Measurements from ENCODE around the gene CAMKV.
"Not testable (repeated sequence)": the region's sequence is repeated elsewhere in the genome, so short reads cannot be mapped to it uniquely, and the experiment has no call there.

Gene CAMKV

DNA sequence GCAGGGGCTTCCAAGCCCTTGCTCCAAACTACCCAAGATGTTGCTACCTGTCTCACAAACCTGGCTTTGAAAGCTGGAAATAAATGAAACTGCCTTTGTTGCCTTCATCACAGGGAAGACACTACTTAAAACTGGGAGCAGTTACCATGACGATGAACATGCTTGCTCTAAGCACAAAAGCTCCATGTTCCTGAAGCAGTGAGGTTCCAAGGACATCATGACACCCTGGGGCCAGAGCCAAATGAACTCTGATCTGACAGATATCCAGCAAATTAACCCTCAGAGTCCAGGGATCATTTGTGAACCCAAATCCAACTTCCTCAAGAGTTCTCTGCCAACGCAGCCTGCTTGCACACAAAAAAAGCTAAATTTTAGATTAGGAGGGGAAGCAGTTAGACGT is 24.0 kb downstream of the CAMKV start:
- H3K4me3 ChIP-seq (ENCODE audit: low read length), result no peak overlapping the region
- no peak for TF ChIP-seq ZNF274 (IDR thresholded peaks at IDR 0.05; ENCODE audit: low read depth, low read length)

DNA sequence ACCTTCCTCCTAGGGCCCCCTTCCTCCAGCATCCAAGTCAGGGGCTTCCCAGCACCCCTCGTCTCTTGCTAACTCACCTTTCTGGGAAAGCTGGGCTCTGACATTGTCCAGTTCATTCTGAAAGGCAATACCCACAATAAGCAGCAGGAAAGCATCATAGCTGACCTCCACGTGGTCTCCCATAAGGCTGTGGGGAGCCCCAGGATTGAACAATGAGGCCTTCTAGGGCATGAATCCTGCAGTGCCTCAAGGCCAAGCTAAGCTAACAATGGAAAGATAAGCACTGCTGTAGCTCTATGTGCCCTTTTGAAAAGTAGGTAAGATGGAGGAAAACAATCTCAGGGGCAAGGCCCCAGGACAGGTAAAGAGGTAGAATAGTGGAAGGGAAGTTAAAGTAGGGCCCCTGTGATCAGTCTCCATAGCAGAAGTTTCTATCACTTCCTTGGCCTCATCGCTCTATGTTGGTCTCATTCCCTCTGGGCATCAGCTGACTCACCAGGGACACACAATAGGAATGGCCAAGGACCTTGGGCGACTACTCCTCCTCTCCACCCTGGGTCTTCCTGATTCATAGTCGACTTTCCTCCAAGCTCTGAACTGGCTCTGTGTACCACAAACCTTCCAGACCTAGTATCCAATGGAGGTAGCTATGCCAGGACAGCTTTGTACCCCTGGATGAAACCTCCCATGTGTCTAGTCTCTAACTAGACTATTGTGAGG is 25.1 kb downstream of the CAMKV start:
- H3K4me3 ChIP-seq (ENCODE audit: low read length), result no peak overlapping the region
- TF ChIP-seq ZNF274 (IDR thresholded peaks at IDR 0.05; ENCODE audit: low read depth, low read length), result no peak

DNA sequence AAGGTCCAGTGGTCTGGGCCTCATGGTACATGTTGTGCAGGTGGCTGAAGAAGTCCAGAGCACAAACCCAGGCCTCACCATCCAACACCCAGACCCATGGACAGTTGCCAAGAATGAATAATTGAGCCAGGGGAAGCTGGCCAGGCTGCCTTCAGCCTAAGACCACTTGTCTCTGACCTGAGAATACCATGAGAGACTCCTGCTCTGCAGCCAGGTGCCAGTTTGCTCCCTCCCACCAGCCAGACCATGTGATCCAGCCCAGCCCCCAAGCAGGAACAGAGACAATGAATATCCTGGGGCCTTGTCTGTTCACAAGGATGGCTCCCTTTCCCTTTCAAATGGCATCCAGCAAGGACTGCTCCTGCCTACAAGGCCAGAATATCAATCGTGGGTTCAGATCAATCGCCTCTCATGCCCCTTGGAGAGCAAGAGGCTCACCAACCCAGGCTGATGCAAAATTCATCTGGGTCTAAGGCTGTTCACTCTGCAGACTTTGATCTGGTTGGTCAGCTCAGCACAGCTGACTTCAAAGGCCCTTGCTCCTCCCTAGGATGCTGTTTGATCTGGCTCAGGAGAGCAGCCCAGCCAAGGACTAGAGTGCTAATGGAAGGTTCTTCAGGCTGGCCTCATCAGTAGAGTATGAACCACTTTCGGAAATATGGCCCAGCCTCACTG is 26.7 kb downstream of the CAMKV start:
- H3K4me3 ChIP-seq (ENCODE audit: low read length), result no peak overlapping the region
- no peak for TF ChIP-seq ZNF274 (IDR thresholded peaks at IDR 0.05; ENCODE audit: low read depth, low read length)

DNA sequence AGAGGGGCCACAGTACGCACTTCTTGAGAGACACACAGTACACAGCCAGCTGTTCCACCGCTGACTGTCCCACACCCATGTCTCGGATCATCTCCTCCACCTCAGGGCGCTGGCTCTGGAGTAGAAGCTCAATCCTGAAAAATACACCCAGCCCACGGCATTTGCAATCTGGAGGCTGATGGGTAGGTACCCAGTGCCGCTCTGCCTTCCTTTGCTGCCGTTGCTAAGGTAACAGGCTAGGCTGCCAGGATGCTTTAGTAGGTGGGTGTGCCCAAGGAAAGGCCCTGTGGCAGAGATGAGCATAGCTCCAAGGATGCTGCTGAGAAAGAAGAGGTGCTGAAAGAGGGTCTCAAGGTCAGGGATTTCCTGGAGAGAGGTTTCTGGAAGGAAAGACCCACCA is 27.9 kb downstream of the CAMKV start:
- no peak for TF ChIP-seq ZNF274 (IDR thresholded peaks at IDR 0.05; ENCODE audit: low read depth, low read length)
- H3K4me3 ChIP-seq (ENCODE audit: low read length), result no peak overlapping the region

DNA sequence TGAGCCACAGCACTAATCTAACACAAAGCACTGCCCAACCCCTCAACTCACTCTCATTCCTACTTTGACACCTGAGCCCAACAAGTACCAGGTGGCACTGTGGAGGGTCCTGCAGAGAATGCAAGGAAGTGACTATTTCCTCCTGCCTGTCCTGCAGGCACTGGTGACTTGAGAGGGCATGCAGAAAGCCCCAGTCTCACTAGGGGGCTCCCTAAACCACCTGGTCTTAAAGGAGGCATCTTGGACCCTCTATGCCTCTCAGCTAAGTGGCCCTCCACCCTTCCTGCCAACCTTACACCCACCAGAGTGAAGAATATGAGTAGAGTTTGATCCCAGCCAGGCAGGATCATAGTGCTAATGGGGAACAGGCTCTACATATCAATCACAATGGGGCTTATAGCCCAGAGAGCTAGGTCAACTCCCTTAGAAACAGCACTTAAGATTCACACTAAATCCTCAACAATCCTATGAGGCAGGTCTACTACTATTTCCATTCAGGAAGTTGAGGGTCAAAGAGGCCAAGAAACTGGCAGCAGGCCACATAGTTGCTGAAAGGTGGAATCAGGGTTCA is 28.5 kb downstream of the CAMKV start:
- no peak overlapping the region for H3K4me3 ChIP-seq (ENCODE audit: low read length)
- no peak for TF ChIP-seq ZNF274 (IDR thresholded peaks at IDR 0.05; ENCODE audit: low read depth, low read length)

DNA sequence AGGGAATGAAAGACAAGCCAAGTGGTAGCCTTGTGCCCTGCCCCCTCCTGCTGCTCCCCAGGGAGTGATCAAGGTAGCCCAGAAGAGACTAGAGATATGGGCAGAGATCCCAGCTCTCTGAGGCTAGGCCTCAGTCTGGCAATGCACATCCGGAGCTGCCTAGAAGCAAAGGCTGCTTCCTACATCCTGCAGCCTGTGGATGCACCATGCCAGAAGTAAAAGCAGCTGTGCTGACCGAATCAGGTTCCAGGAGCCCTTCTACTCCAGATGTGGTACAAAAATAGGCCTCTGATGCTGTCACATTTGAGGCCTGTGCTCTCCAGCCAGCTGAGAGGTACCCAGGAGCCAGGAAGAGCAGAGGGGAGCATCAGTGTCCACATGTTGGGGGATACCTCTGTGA is 29.3 kb downstream of the CAMKV start:
- no peak for TF ChIP-seq ZNF274 (IDR thresholded peaks at IDR 0.05; ENCODE audit: low read depth, low read length)
- no peak overlapping the region for H3K4me3 ChIP-seq (ENCODE audit: low read length)

DNA sequence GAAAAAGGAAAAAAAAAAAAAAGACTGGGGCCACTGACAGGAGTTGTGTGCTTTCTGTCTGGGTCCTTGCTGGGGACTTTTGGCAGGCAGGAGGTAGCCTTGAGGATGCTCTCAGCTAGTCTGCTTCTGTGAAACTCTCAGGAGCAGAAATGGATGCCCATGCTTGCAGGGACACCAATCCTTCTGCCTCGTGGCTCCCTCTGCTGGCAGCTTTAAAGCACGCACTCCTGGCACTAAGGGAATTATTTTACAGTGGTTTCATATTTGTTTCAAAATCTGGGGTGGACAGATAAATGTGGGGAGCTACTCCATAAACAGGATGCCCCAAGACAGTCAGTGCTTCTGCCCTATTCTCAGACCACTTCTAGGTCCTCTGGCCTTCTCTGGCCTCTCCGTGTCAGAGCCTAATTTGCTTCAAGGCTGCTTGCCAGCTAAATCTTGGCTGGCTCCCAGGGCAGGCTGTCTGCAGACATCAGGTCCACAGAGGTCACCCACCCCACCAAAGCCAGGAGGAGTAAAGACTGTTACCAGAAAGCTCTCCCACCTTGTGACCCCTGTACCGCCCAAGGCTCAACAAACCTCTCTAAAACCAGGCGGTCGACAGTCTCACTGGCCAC is 30.4 kb downstream of the CAMKV start:
- TF ChIP-seq ZNF274 (IDR thresholded peaks at IDR 0.05; ENCODE audit: low read depth, low read length), result no peak
- no peak overlapping the region for H3K4me3 ChIP-seq (ENCODE audit: low read length)

DNA sequence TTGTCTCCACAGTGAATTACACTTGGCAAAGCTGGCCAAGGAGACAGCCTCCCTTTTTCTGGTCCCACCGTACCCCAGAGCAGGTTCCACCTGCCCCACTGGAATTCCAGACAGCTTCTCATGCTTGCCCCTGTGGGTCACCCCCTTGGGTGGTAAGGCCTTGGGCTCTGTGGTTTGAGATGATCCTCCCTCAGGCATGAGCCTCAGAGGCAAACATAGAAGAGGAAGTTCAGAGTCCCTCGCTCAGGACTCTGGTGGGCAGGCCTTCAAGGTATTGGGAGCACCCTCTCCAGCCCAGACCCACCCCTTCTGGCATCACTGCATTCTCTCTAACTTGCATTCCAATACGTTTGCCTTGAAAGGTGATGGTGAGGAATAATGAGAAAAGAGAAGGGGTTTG is 38.4 kb downstream of the CAMKV start:
- TF ChIP-seq ZNF274 (IDR thresholded peaks at IDR 0.05; ENCODE audit: low read depth, low read length), result no peak
- H3K4me3 ChIP-seq (ENCODE audit: low read length), result no peak overlapping the region

DNA sequence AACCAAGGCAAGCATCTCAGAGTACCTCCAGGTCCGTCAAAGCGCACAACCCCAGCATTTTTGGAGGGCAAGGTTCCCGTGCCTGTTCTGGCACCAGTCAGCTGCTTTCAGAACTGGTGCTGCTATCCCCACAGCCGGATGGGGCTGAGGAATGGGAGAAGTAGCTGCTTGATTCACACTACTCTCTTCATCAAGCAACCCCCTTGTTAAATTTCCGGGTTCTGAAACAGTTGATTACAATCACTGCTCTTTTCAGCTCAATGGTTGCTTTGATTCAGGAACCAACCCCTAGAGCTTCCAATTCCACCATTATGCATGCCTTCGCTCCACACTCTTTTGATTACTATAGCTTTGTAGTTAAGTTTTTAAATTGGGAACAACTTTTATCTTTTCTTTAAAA is 43.7 kb downstream of the CAMKV start:
- H3K4me3 ChIP-seq (ENCODE audit: low read length), result no peak overlapping the region
- TF ChIP-seq ZNF274 (IDR thresholded peaks at IDR 0.05; ENCODE audit: low read depth, low read length), result no peak

DNA sequence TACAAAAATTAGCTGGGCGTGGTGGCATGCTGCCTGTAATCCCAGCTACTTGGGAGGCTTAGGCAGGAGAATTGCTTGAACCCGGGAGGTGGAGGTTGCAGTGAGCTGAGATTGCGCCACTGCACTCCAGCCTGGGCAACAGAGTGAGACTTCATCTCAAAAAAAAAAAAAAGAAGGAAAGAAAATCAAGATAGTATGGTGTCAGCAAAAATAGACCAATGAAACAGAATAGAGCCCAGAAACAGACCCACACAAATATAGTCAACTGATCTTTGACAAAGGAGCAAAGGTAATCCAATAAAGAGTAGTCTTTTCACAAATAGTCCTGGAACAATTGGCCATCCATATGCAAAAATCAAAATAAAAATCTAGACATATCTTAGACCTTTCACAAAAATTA is 46.6 kb downstream of the CAMKV start:
- H3K4me3 ChIP-seq (ENCODE audit: low read length), result not testable (repeated sequence)

DNA sequence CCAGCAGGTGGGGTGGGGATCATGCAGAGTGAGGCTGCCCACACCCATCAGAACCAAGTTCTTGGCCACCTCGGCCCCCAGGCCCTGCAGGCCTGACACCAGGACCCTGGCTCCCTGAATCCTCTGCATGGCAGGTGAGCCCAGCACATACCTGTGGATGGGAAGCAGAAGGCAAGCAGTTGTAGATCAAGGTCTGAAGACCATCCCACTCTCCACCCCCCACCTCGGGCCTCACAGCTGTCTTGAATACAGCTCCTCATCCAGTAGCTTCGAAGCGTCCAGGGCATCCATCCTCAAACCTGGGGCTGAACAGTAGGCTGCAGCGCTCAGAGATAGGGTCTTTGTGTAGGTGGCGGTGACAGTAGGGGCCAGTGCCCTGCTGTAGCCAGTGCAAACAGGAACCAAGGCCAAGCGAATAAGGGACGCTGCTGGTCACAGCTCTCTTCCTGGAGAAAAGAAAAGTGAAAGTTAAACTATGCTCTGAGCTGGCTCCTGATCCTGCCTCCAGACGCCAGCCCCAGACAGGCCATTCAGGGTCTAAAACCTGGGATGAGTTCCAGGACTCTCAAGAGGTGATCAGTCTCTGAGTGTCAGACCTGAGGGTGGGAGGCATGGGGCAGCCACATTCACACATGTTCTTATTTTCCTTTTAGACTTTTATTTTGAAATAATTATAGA is 56.1 kb downstream of the CAMKV start, which contains the start of gene UBA7:
Gene UBA7, minus strand, starts transcription at position 457 of the 678 bp plus-strand sequence. Its CDS starts 166 bp downstream, at position 291.
- TF ChIP-seq ZNF274 (IDR thresholded peaks at IDR 0.05; ENCODE audit: low read depth, low read length), result no peak
- peak within 1 kb of the TSS; percentile 56; the same call in 1 of the 2 replicates for H3K4me3 ChIP-seq (ENCODE audit: low read length)

DNA sequence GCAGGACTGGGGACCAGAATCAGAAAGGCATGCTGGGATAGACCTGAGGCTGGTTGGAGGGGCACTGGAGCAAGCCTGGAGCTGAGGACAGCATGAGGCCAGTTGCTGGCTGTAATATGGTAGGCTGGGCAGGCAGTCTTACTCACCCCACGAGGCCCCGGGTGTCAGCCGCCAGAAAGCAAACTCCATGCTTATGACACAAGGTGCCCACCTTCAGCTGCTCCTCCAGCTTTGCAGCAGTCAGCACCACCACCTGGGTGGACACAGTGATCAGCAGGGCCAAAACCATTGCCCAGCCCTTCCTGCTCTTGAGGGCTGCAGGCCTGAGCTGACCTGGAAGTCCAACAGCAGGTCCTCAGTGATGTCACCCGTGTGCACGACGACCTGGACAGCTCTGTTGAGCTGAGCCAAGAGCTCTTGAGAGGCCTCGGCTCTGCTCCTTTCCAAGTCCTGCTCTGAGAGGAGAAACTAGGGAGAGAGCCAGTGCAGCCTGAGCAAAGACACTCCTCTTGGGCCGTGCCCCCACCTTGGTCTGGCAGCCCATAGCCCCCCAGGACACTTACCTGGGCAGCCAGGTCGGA is 56.7 kb downstream of the CAMKV start:
- H3K4me3 ChIP-seq (ENCODE audit: low read length), result peak overlapping the region; percentile 56; the same call in 1 of the 2 replicates
- TF ChIP-seq ZNF274 (IDR thresholded peaks at IDR 0.05; ENCODE audit: low read depth, low read length), result no peak
